ENCODE measurements around the gene PXYLP1.

The PXYLP1 gene

GRCh38 chr3:141228395-141228794 is 3.2 kb upstream of the PXYLP1 start:
- DNase-seq (ENCODE audit: low read depth in 1 of 2, low spot score in 1 of 2), result no peak

- DNase-seq (ENCODE audit: low read depth in 1 of 2, low spot score in 1 of 2), result no peak
These were observed 2.5 kb upstream of the PXYLP1 start for GRCh38 chr3:141229132-141229531.

- DNase-seq (ENCODE audit: low read depth in 1 of 2, low spot score in 1 of 2), result no peak
These were observed 1.3 kb upstream of the PXYLP1 start for GRCh38 chr3:141230293-141230692.

GRCh38 chr3:141231952-141232823 is 563 bp downstream of the PXYLP1 start:
- peak in 1 of 2 donors; percentile 10 for DNase-seq (ENCODE audit: low read depth in 1 of 2, low spot score in 1 of 2)

GRCh38 chr3:141233457-141234161 is 2.0 kb downstream of the PXYLP1 start:
- DNase-seq (ENCODE audit: low read depth in 1 of 2, low spot score in 1 of 2), result no peak

GRCh38 chr3:141234283-141234682 is 2.7 kb downstream of the PXYLP1 start:
- DNase-seq (ENCODE audit: low read depth in 1 of 2, low spot score in 1 of 2), result no peak

- DNase-seq (ENCODE audit: low read depth in 1 of 2, low spot score in 1 of 2), result no peak
These were observed 4.1 kb downstream of the PXYLP1 start for GRCh38 chr3:141235661-141236171.

GRCh38 chr3:141236361-141236760 is 4.7 kb downstream of the PXYLP1 start:
- no peak for DNase-seq (ENCODE audit: low read depth in 1 of 2, low spot score in 1 of 2)

- DNase-seq (ENCODE audit: low read depth in 1 of 2, low spot score in 1 of 2), result no peak
These were observed 6.3 kb downstream of the PXYLP1 start for GRCh38 chr3:141237701-141238521.

- DNase-seq (ENCODE audit: low read depth in 1 of 2, low spot score in 1 of 2), result no peak
These were observed 8.1 kb downstream of the PXYLP1 start for GRCh38 chr3:141239511-141240281.

GRCh38 chr3:141240286-141240685 is 8.7 kb downstream of the PXYLP1 start:
- no peak for DNase-seq (ENCODE audit: low read depth in 1 of 2, low spot score in 1 of 2)

GRCh38 chr3:141240687-141241615 is 9.3 kb downstream of the PXYLP1 start:
- DNase-seq (ENCODE audit: low read depth in 1 of 2, low spot score in 1 of 2), result no peak

- no peak for DNase-seq (ENCODE audit: low read depth in 1 of 2, low spot score in 1 of 2)
These were observed 10.2 kb downstream of the PXYLP1 start for GRCh38 chr3:141241616-141242376.

GRCh38 chr3:141242377-141243092 is 10.9 kb downstream of the PXYLP1 start:
- no peak for DNase-seq (ENCODE audit: low read depth in 1 of 2, low spot score in 1 of 2)

- peak in 1 of 2 donors; percentile 15 for DNase-seq (ENCODE audit: low read depth in 1 of 2, low spot score in 1 of 2)
These were observed 11.7 kb downstream of the PXYLP1 start for GRCh38 chr3:141243271-141243707.

GRCh38 chr3:141246224-141246957 is 14.8 kb downstream of the PXYLP1 start:
- DNase-seq (ENCODE audit: low read depth in 1 of 2, low spot score in 1 of 2), result no peak

GRCh38 chr3:141246958-141247301 is 15.3 kb downstream of the PXYLP1 start:
- DNase-seq (ENCODE audit: low read depth in 1 of 2, low spot score in 1 of 2), result no peak
